HFFc6 (cell line): ENCODE data around the gene STAB2. TPM values are rescaled to one million over a fixed set of nuclear protein-coding genes. Genes with fewer than 3 reads are reported as not detected.

Experiments
- DNase-seq: peaks from one replicate; pipeline ENCODE4 v3.0.0-alpha.2; 2018
- H3K27ac Mint-ChIP-seq: 2 replicates; pipeline ENCODE4 v1.8.0; 2020; ENCODE audit warnings: mild to moderate bottlenecking, mixed read lengths
- H3K27me3 Mint-ChIP-seq: 2 replicates; pipeline ENCODE4 v1.8.0; 2021; ENCODE audit warnings: mild to moderate bottlenecking, moderate library complexity, mixed read lengths; ENCODE audit not compliant: insufficient read depth
- H3K36me3 Mint-ChIP-seq: 2 replicates; pipeline ENCODE4 v1.8.0; 2021; ENCODE audit warnings: low read depth, mixed read lengths
- H3K4me1 Mint-ChIP-seq: 2 replicates; pipeline ENCODE4 v1.8.0; 2020; ENCODE audit warnings: low read depth, mixed read lengths
- H3K4me3 Mint-ChIP-seq: 2 replicates; pipeline ENCODE4 v1.8.0; 2020; ENCODE audit warnings: mild to moderate bottlenecking, moderate library complexity, mixed read lengths
- H3K9me3 Mint-ChIP-seq: 2 replicates; pipeline ENCODE4 v1.8.0; 2020; ENCODE audit warnings: mild to moderate bottlenecking, mixed read lengths
- CTCF ChIP-seq: fragments of 200-600 bp; sonication (generic); IDR thresholded peaks from 2 replicates; pipeline ENCODE4 v1.5.0; 2021; ENCODE audit warnings: antibody characterized with exemption, mild to moderate bottlenecking
- total RNA-seq, 6 experiments: library from RNA; stranded (reverse); fragmentation: NEBNext Ultra II Directional; extraction: Animal tissue kit (Norgen Biotek cat#: 25700); gene quantifications; 2 replicates in 1 of 6; 3 replicates in 5 of 6; pipeline ENCODE4 v1.2.3, GENCODE V29; 2021

STAB2 gene
- total RNA-seq, 6 experiments from 2014 or later: not detected

- TF ChIP-seq CTCF: no peak
- Mint-ChIP-seq H3K27me3 (no peaks in the 10 kb centered on the region), H3K27ac (no peak overlapping the region)
Observed at GRCh38 chr12:103793046-103793445, 206.0 kb downstream of the STAB2 start.

GRCh38 chr12:103793512-103794045 lies 206.5 kb downstream of the STAB2 start:
- DNase-seq: no peak
- Mint-ChIP-seq H3K9me3 (no peaks in the 10 kb centered on the region), H3K4me1 (no peaks in the 10 kb centered on the region), H3K27ac (no peak overlapping the region), H3K4me3 (no peak overlapping the region), H3K36me3 (peaks cover 33% of the 10 kb centered on the region), H3K27me3 (no peaks in the 10 kb centered on the region)
- TF ChIP-seq CTCF: no peak

More at GRCh38 chr12:103793046-103793445, 206.0 kb downstream of the STAB2 start:
- Mint-ChIP-seq H3K4me1 (no peaks in the 10 kb centered on the region), H3K36me3 (peaks cover 29% of the 10 kb centered on the region), H3K4me3 (no peak overlapping the region), H3K9me3 (no peaks in the 10 kb centered on the region)
- no peak for DNase-seq

GRCh38 chr12:103794309-103795213 lies 207.5 kb downstream of the STAB2 start:
- Mint-ChIP-seq H3K36me3 (peaks cover 33% of the 10 kb centered on the region), H3K27ac (no peak overlapping the region), H3K9me3 (no peaks in the 10 kb centered on the region), H3K4me3 (no peak overlapping the region), H3K27me3 (no peaks in the 10 kb centered on the region), H3K4me1 (peaks cover 3% of the 10 kb centered on the region; the same call in 1 of the 2 replicates)
- no peak for DNase-seq
- no peak for TF ChIP-seq CTCF

GRCh38 chr12:103798586-103798985 lies 211.5 kb downstream of the STAB2 start:
- Mint-ChIP-seq H3K36me3 (peaks cover 25% of the 10 kb centered on the region), H3K9me3 (no peaks in the 10 kb centered on the region), H3K27me3 (no peaks in the 10 kb centered on the region; the same call in 1 of the 2 replicates), H3K27ac (no peak overlapping the region), H3K4me1 (peaks cover 35% of the 10 kb centered on the region), H3K4me3 (no peak overlapping the region)
- DNase-seq: no peak
- no peak for TF ChIP-seq CTCF

GRCh38 chr12:103799504-103799856 lies 212.4 kb downstream of the STAB2 start:
- Mint-ChIP-seq H3K36me3 (peaks cover 30% of the 10 kb centered on the region), H3K4me1 (peaks cover 44% of the 10 kb centered on the region), H3K4me3 (no peak overlapping the region), H3K9me3 (no peaks in the 10 kb centered on the region), H3K27ac (no peak overlapping the region), H3K27me3 (no peaks in the 10 kb centered on the region; the same call in 1 of the 2 replicates)
- TF ChIP-seq CTCF: no peak
- DNase-seq: no peak
